HK-2 (cell line): ENCODE data around the gene SPAAR.
"Not testable (repeated sequence)": the region's sequence is repeated elsewhere in the genome, so short reads cannot be mapped to it uniquely, and the experiment has no call there.

ENCODE experiments used
- DNase-seq: peaks from one replicate; pipeline ENCODE4 v3.0.0-alpha.2; 2018; ENCODE audit not compliant: unreplicated experiment

Gene SPAAR

GRCh38 chr9:35923598-35923926 is 14.3 kb downstream of the SPAAR start:
- no peak for DNase-seq

GRCh38 chr9:35923927-35924763 is 14.9 kb downstream of the SPAAR start:
- peak; percentile 55 for DNase-seq

- DNase-seq: no peak
Observed at GRCh38 chr9:35928591-35929452, 19.5 kb downstream of the SPAAR start.

GRCh38 chr9:35929453-35929718 is 20.1 kb downstream of the SPAAR start:
- no peak for DNase-seq

- no peak for DNase-seq
Observed at GRCh38 chr9:35930521-35930920, 21.2 kb downstream of the SPAAR start.

GRCh38 chr9:35930989-35931388 is 21.7 kb downstream of the SPAAR start:
- DNase-seq: no peak

- no peak for DNase-seq
Observed at GRCh38 chr9:35932735-35933134, 23.4 kb downstream of the SPAAR start.

- no peak for DNase-seq
Observed at GRCh38 chr9:35933550-35934067, 24.3 kb downstream of the SPAAR start.

- DNase-seq: not testable (repeated sequence)
Observed at GRCh38 chr9:35934069-35934468, 24.8 kb downstream of the SPAAR start.

- DNase-seq: no peak
Observed at GRCh38 chr9:35935261-35935660, 26.0 kb downstream of the SPAAR start.

- no peak for DNase-seq
Observed at GRCh38 chr9:35935755-35936509, 26.6 kb downstream of the SPAAR start.

- no peak for DNase-seq
Observed at GRCh38 chr9:35937227-35937626, 27.9 kb downstream of the SPAAR start.

- DNase-seq: no peak
Observed at GRCh38 chr9:35938474-35939356, 29.4 kb downstream of the SPAAR start.

GRCh38 chr9:35939679-35940250 is 30.5 kb downstream of the SPAAR start:
- no peak for DNase-seq

- DNase-seq: no peak
Observed at GRCh38 chr9:35940458-35941407, 31.4 kb downstream of the SPAAR start.

- no peak for DNase-seq
Observed at GRCh38 chr9:35942286-35942685, 33.0 kb downstream of the SPAAR start.

- no peak for DNase-seq
Observed at GRCh38 chr9:35944173-35944572, 34.9 kb downstream of the SPAAR start.

- no peak for DNase-seq
Observed at GRCh38 chr9:35944841-35945240, 35.6 kb downstream of the SPAAR start.

- peak; percentile 64 for DNase-seq
Observed at GRCh38 chr9:35945341-35946018, 36.2 kb downstream of the SPAAR start.
